GM18858 (cell line): ENCODE measurements around the gene ANKS4B.
"Not testable (repeated sequence)": the region's sequence is repeated elsewhere in the genome, so short reads cannot be mapped to it uniquely, and the experiment has no call there.

ENCODE experiments used
- ATAC-seq: cut with Tn5 transposase; IDR thresholded peaks from one replicate; pipeline ENCODE4 v1.9.1; 2021; ENCODE audit not compliant: unreplicated experiment

The ANKS4B gene

GRCh38 chr16:21218153-21218552, 15.3 kb upstream of the ANKS4B start:
- ATAC-seq, result no peak

GRCh38 chr16:21219551-21219950, 13.9 kb upstream of the ANKS4B start:
- no peak for ATAC-seq

- ATAC-seq, result no peak
Observed at GRCh38 chr16:21222495-21223337, 10.8 kb upstream of the ANKS4B start.

GRCh38 chr16:21223787-21224186, 9.7 kb upstream of the ANKS4B start:
- no peak for ATAC-seq

GRCh38 chr16:21224800-21225199, 8.7 kb upstream of the ANKS4B start:
- ATAC-seq, result no peak

- no peak for ATAC-seq
Observed at GRCh38 chr16:21226749-21227148, 6.8 kb upstream of the ANKS4B start.

- ATAC-seq, result no peak
Observed at GRCh38 chr16:21227866-21228265, 5.6 kb upstream of the ANKS4B start.

- ATAC-seq, result no peak
Observed at GRCh38 chr16:21228361-21228872, 5.1 kb upstream of the ANKS4B start.

GRCh38 chr16:21233045-21233520, 416 bp upstream of the ANKS4B start:
- no peak for ATAC-seq

GRCh38 chr16:21235199-21235585, 1.7 kb downstream of the ANKS4B start:
- ATAC-seq, result no peak

GRCh38 chr16:21236831-21237230, 3.3 kb downstream of the ANKS4B start:
- ATAC-seq, result no peak

- ATAC-seq, result no peak
Observed at GRCh38 chr16:21239646-21240045, 6.1 kb downstream of the ANKS4B start.

GRCh38 chr16:21242756-21243155, 9.3 kb downstream of the ANKS4B start:
- no peak for ATAC-seq

GRCh38 chr16:21244518-21245215, 11.2 kb downstream of the ANKS4B start:
- no peak for ATAC-seq

- ATAC-seq, result not testable (repeated sequence)
Observed at GRCh38 chr16:21248179-21248578, 14.7 kb downstream of the ANKS4B start.

- ATAC-seq, result no peak
Observed at GRCh38 chr16:21250072-21250923, 16.8 kb downstream of the ANKS4B start.

GRCh38 chr16:21253470-21253869, 20.0 kb downstream of the ANKS4B start:
- ATAC-seq, result no peak

- ATAC-seq, result no peak
Observed at GRCh38 chr16:21256636-21257035, 23.1 kb downstream of the ANKS4B start.

- no peak for ATAC-seq
Observed at GRCh38 chr16:21257284-21257683, 23.8 kb downstream of the ANKS4B start.

- ATAC-seq, result no peak
Observed at GRCh38 chr16:21260870-21261791, 27.6 kb downstream of the ANKS4B start.
